AG09319 (cell line): Measurements from ENCODE around the gene NGEF.

ENCODE experiments used
- DNase-seq: peaks from one replicate; pipeline ENCODE4 v3.0.0-alpha.2; 2010; ENCODE audit warnings: low read depth; ENCODE audit errors: extremely low read depth
- TF ChIP-seq, protein P1 (sequence below): IDR thresholded peaks from 2 replicates; pipeline ENCODE4 v1.5.1; 2011; ENCODE audit warnings: low read depth, mild to moderate bottlenecking, inconsistent platforms, low read length, moderate library complexity

The NGEF gene

DNA sequence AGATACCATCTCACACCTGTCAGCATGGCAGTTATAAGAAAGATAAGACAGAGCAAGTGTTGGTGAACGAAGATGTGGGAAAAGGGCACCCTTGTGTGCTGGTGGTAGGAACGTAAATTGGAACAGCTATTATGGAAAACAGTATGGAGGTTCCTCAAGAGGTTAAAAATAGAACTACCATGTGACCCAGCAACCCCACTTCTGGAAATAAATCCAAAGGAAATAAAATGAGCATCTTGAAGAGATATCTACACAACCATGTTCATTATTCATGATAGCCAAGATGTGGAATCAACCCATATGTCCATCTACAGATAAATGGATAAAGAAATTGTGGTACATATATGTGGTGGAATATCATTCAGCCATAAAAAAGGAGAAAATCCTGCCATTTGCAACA, 26.9 kb downstream of the NGEF start:
- DNase-seq = no peak
- TF ChIP-seq, protein P1, sequence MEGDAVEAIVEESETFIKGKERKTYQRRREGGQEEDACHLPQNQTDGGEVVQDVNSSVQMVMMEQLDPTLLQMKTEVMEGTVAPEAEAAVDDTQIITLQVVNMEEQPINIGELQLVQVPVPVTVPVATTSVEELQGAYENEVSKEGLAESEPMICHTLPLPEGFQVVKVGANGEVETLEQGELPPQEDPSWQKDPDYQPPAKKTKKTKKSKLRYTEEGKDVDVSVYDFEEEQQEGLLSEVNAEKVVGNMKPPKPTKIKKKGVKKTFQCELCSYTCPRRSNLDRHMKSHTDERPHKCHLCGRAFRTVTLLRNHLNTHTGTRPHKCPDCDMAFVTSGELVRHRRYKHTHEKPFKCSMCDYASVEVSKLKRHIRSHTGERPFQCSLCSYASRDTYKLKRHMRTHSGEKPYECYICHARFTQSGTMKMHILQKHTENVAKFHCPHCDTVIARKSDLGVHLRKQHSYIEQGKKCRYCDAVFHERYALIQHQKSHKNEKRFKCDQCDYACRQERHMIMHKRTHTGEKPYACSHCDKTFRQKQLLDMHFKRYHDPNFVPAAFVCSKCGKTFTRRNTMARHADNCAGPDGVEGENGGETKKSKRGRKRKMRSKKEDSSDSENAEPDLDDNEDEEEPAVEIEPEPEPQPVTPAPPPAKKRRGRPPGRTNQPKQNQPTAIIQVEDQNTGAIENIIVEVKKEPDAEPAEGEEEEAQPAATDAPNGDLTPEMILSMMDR = no peak

DNA sequence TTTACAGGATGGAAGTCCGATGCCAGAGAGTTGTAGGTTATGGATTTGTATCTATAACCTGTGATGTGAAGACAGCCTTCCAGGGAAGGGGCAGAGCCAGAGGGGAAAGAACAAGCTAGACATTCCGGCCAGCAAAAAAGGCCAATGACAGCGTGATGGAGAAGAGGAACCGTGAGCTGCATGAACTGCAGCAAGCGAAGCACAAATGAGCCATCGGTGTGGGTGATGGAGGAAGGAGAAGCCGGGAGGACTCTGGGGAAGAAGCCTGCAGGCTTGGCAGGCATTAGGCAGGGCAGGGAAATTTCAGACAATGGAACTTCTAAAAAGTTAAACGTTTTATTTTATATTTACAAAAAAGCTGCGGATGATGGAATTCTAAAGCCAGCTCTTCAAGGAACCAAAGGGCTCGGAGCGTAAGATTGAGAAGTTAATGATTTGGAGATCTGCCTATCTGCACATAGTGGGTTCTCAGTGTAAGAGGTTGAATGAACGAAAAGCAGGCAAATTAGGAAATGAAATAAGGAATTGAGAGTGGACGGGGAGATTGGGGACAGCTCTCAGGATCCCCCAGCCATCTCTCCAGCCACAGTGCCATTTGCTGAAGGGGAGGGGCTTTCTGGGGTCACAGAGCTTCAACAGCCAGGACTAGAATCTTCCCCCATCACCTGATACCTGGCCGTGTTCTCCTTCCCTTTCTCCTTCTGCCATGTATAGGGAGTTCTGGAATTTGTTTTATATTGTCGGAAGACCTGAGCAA, 28.4 kb downstream of the NGEF start:
- no peak for DNase-seq
- TF ChIP-seq, protein P1 = no peak

DNA sequence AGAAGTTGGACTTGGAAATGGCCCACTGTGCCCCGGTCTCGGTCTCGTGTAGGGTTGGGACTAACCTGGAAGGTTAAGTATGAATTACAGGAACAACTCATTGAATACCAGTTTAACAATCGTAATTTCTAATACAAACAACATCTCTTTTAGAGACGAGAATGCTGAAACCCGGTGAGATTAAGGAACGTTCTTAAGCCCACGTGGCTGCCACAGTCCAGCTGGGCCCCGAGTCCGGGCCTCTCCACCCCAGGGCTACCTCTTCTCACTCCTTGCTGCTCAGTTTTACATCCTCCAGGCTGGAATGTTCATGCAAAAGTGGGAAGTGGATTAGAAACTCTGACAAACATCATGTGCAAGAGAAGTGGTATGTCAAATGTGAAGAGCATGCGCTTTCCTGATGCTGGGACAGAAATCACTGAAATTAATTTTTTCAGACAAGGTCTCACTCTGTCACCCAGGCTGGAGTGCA, 29.4 kb downstream of the NGEF start:
- TF ChIP-seq, protein P1 = no peak
- no peak for DNase-seq

DNA sequence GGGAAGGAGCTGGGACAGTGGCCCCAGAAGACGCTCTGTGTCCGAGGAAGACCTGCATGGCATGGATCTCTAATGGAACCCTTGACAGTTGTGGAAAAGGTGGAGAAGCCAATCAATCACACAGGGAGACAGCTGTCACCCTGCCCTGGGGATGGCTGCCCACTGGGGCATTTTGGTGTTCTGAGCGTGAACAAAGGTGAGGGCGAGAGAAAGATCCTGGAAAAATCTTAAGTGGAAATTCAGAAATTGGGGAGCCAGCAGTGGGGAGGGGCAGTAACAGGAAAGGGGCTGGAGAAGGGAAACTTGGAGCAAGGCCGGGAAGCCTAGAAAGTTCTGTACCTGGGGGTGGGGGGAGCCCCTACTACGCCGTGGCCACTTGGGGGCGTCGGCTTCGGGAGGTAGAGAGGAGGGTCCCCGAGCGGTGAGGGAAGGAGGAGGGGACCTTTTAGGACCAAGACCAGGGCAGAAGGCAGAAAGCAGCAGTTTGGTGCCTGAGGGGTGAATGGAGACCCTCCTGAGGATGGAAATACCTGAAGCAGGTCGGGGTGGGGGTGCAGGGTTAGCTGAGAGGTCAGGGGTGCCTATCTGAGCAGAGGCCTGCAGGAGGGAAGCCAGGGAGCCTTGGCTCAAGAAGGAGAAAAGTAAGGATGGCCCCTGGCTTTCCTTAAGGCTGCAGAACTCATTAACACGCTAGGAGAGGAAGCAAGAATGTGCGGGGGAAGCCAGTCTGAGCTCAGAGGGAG, 30.0 kb downstream of the NGEF start:
- TF ChIP-seq, protein P1 = no peak; the same call in 1 of the 2 replicates
- no peak for DNase-seq

DNA sequence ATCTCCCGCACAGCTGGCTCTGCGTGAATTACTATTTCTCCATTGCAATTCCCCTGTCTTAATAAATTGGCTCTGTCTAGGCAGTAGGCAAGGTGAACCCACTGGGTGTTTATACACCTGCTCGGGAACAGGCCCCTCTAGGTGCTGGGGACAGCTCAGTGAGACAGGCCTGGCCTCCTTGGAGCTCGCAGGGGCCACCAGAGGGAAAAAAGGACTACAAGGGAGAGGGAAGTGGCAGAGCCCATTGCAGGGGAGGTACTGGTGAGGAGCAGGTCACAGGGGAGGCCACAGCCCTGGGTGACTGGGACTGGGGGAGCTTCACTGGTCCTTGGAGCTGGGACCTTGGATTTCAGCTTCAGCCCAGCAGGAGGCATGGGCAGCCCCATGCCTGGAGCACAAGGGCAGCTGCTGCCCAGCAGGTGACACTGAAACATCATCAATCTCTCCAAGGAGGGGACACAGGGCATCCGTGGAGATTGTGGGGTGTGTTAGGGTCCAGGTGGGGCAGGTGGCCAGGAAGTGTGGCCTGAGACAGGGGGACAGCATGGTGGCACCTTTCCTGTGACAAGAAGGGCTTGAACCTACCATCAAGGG, 31.2 kb downstream of the NGEF start:
- no peak for DNase-seq
- TF ChIP-seq, protein P1 = no peak

DNA sequence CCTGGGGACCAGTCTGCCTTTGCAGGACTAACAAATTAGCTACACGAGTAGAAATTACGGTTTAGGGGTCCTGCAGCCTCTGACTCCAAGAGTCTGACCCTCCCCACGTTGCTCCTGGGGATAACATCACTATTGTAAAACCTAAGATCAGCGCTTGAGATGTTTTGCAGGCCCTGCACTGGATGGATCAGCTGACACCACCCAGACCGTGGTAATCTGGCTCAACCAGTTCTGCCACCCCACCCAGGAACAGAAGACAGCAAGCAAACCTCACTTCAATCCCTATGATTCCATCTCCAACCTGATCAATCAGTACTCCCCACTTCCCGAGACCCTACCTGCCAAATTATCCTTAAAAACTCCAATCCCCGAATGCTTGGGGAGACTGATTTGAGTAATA, 31.7 kb downstream of the NGEF start:
- TF ChIP-seq, protein P1 = no peak
- no peak for DNase-seq

DNA sequence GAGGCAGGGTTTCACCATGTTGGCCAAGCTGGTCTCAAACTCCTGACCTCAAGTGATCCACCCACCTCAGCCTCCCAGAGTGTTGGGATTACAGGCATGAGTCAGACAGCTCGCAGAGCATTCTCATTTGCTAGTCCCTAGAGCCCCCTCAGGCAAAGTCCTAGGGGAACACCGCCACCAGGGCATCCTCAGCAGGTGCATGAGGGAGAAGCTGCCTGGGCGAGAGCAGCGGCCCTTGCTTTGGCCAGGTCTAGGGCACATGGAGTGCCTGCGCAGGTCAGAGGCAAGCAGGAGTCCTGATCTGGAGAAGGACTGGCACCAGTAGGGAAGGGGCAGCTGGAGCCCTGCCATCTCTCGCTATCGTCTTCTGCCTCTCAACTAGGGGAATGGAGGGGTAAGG, 32.4 kb downstream of the NGEF start:
- TF ChIP-seq, protein P1 = no peak
- DNase-seq = no peak
